Psoas muscle (tissue), 8 donors: ENCODE measurements around the gene MAPT. TPM values are rescaled to one million over a fixed set of nuclear protein-coding genes. Genes with fewer than 3 reads are reported as not detected.
A peak's percentile ranks its signal among the peaks of the same experiment; 100 is the strongest.

ENCODE experiments used
- ATAC-seq, 4 donors: fragments of 200-7000 bp; cut with Tn5 transposase; one replicate each; pipeline ENCODE4 v1.9.1; 2020; ENCODE audit warnings: moderate library complexity in 3 of 4, mild to moderate bottlenecking in 2 of 4
- DNase-seq, 2 donors: peaks; one replicate each; pipeline ENCODE4 v3.0.0-alpha.2; 2020
- H3K27ac ChIP-seq: fragments of 200-600 bp; one replicate; pipeline ENCODE4 v1.8.0; 2022
- H3K27me3 ChIP-seq, 3 donors: fragments of 200-600 bp in 1 of 3; one replicate each; pipeline versions ENCODE4 v1.6.1 to v1.8.0; 2013 to 2022; ENCODE audit warnings: low read length in 2 of 3, mild to moderate bottlenecking in 2 of 3, moderate library complexity in 1 of 3; ENCODE audit not compliant: insufficient read depth in 3 of 3
- H3K36me3 ChIP-seq, 2 donors: fragments of 200-600 bp in 1 of 2; one replicate each; pipeline versions ENCODE4 v1.6.1 to v1.8.0; 2013 to 2022; ENCODE audit warnings: low read depth in 1 of 2, mild to moderate bottlenecking in 1 of 2, moderate library complexity in 1 of 2; ENCODE audit not compliant: insufficient read depth in 1 of 2
- H3K4me1 ChIP-seq: fragments of 200-600 bp; one replicate; pipeline ENCODE4 v1.8.0; 2022
- H3K4me3 ChIP-seq: fragments of 200-600 bp; one replicate; pipeline ENCODE4 v1.8.0; 2022; ENCODE audit warnings: mild to moderate bottlenecking
- H3K9me3 ChIP-seq: fragments of 200-600 bp; one replicate; pipeline ENCODE4 v1.8.0; 2022
- CTCF ChIP-seq: fragments of 200-600 bp; IDR thresholded peaks from one replicate; pipeline ENCODE4 v1.8.0; 2022; ENCODE audit warnings: antibody characterized with exemption
- WGBS, 3 donors: extraction: QIAGEN DNeasy Blood & Tissue Kit; methylation state at CpG; one replicate each; pipeline versions ENCODE4 v1.1.6 to v1.1.7; 2013; 5-methylcytosine and 5-hydroxymethylcytosine counted together
- intact Hi-C, 2 donors: fragments of 100-400 bp; cut with DNase I; formaldehyde crosslinking; loops; one replicate each; pipeline versions ENCODE4 v1.11.0 to v1.14.2; 2022
- polyA plus RNA-seq, 3 donors: library from polyadenylated mRNA; stranded (reverse); fragments of 200-250 nt; gene quantifications; one replicate each; pipeline ENCODE4 v1.2.3, GENCODE V29; 2013
- total RNA-seq, 4 donors: library from RNA; stranded (reverse); fragmentation: NEBNext Ultra II Directional in 2 of 4; extraction: Animal tissue kit (Norgen Biotek cat#: 25700) in 2 of 4; gene quantifications; one replicate each; pipeline versions ENCODE4 v1.2.1 to v1.2.4, GENCODE V29; 2021 to 2023
- donor health status: healthy with polysubstance abuse.
- donor health status: DM: no; HTN: no; CAD: no; lungs with moderate emphysema.
- donor health status: Bipolar disorder and iron deficiency.
- donor health status: healthy.
- donor health status: DM: yes; HTN: yes; CAD: no.
- donor health status: DM: no; HTN: no; CAD: no.
- donor health status: DM: no; HTN: no; CAD: no.
- donor health status: DM: yes; HTN: yes; CAD: no.

The MAPT gene
- total and polyA plus RNA-seq, 7 donors = 16.0 to 253 (median 104) TPM

- TF ChIP-seq CTCF = no peak
- ATAC-seq (no peak), DNase-seq (no peak)
- H3K4me1 ChIP-seq = peaks cover 7% of the 10 kb centered on the region
- no peak overlapping the region for H3K4me3 ChIP-seq
- 66 to 80% (median 73%) methylated on average over 4 of the region's 4 CpGs for WGBS, 3 donors
- intact Hi-C loops = no loop called here
- no peak overlapping the region for H3K27ac ChIP-seq
- H3K9me3 ChIP-seq = no peaks in the 10 kb centered on the region
- H3K36me3 ChIP-seq = peaks cover 11 to 70% of the 10 kb centered on the region in 2 donors
- H3K27me3 ChIP-seq = no peaks in the 10 kb centered on the region
Observed at GRCh38 chr17:46028981-46029565, 134.7 kb downstream of the MAPT start.

GRCh38 chr17:46029627-46030026 is 135.3 kb downstream of the MAPT start:
- Histone ChIP-seq H3K27ac (no peak overlapping the region), H3K4me3 (no peak overlapping the region), H3K9me3 (no peaks in the 10 kb centered on the region), H3K36me3 (peaks cover 14 to 70% of the 10 kb centered on the region in 2 donors), H3K4me1 (peaks cover 7% of the 10 kb centered on the region), H3K27me3 (no peaks in the 10 kb centered on the region)
- WGBS, 3 donors = 83 to 97% (median 90%) methylated on average over 6 of the region's 6 CpGs
- TF ChIP-seq CTCF = no peak
- intact Hi-C loops = no loop called here
- DNase-seq (no peak), ATAC-seq (no peak)

- H3K36me3 ChIP-seq = peaks cover 16 to 72% of the 10 kb centered on the region in 2 donors
- H3K27me3 ChIP-seq = no peaks in the 10 kb centered on the region
- H3K4me3 ChIP-seq = no peak overlapping the region
- TF ChIP-seq CTCF = no peak
- no peaks in the 10 kb centered on the region for H3K9me3 ChIP-seq
- peaks cover 7% of the 10 kb centered on the region for H3K4me1 ChIP-seq
- 40 to 49% (median 48%) methylated on average over 3 of the region's 3 CpGs for WGBS, 3 donors
- intact Hi-C loops = no loop called here
- DNase-seq = no peak
- H3K27ac ChIP-seq = no peak overlapping the region
- peak in 1 of 4 donors; percentile 39 for ATAC-seq
Observed at GRCh38 chr17:46030752-46031151, 136.4 kb downstream of the MAPT start.

- Histone ChIP-seq H3K4me3 (no peak overlapping the region), H3K36me3 (peaks cover 16 to 74% of the 10 kb centered on the region in 2 donors), H3K9me3 (no peaks in the 10 kb centered on the region), H3K27ac (no peak overlapping the region), H3K27me3 (no peaks in the 10 kb centered on the region), H3K4me1 (peaks cover 7% of the 10 kb centered on the region)
- intact Hi-C loops = no loop called here
- peak in 2 of 4 donors; percentile 11 to 22 for ATAC-seq
- DNase-seq = no peak
- TF ChIP-seq CTCF = no peak
- WGBS, 3 donors = 91 to 95% (median 92%) methylated on average over 16 of the region's 16 CpGs
Observed at GRCh38 chr17:46031440-46031839, 137.1 kb downstream of the MAPT start.

GRCh38 chr17:46031920-46032319 is 137.6 kb downstream of the MAPT start:
- H3K27me3 ChIP-seq = no peaks in the 10 kb centered on the region
- no peak for TF ChIP-seq CTCF
- H3K4me1 ChIP-seq = peaks cover 12% of the 10 kb centered on the region
- 78 to 85% (median 82%) methylated on average over 8 of the region's 8 CpGs for WGBS, 3 donors
- no peaks in the 10 kb centered on the region for H3K9me3 ChIP-seq
- peaks cover 16 to 74% of the 10 kb centered on the region in 2 donors for H3K36me3 ChIP-seq
- ATAC-seq (no peak), DNase-seq (no peak)
- intact Hi-C loops = no loop called here
- H3K27ac ChIP-seq = no peak overlapping the region
- no peak overlapping the region for H3K4me3 ChIP-seq
